Measurements from ENCODE around the gene ZNF853. TPM values are rescaled to one million over a fixed set of nuclear protein-coding genes. Genes with fewer than 3 reads are reported as not detected.
"Not testable (repeated sequence)": the region's sequence is repeated elsewhere in the genome, so short reads cannot be mapped to it uniquely, and the experiment has no call there.

ZNF853 gene
- polyA plus RNA-seq, 1 donor (not counting 4 experiments of a cell fraction or from before 2014, with no cell fraction given) = 0.03 TPM

DNA sequence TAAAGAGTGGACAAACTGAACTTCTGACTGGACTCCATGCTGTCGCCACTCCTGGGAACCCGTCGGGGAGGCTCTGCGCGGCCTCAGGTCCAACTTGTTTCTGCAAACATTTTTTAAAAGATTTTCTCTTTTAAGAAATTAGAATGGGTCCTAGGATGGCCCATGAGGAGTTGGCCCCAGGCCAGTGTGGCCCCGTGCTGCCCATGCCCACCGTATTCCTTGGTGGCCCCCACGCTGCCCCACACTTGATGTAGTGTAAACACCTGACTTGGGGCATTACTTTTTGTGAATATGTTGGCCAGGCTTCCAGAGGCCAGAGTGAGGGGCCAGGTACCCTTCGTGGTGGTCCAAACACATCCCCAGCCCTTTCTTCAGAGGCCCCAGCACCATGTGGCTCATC lies 41.0 kb downstream of the ZNF853 start:
- no peaks in the 10 kb centered on the region for H3K9me3 ChIP-seq (ENCODE audit: control insufficient read depth, low read depth, low read length)
- TF ChIP-seq EZH2 (IDR thresholded peaks at IDR 0.05; ENCODE audit: low read length) (no peak), CTCF (optimal IDR thresholded peaks at IDR 0.05 in 1 of 3, IDR thresholded peaks at IDR 0.05 in 1 of 3, conservative IDR thresholded peaks at IDR 0.05 in 1 of 3; ENCODE audit: extremely low read depth in 1 of 3, insufficient read depth in 2 of 3, low read length in 3 of 3) (no peak)
- no peaks in the 10 kb centered on the region for H3K4me1 ChIP-seq (ENCODE audit: control insufficient read depth, extremely low read depth, insufficient read depth, low read length)
- H3K27ac ChIP-seq (ENCODE audit: control insufficient read depth, insufficient read depth, low read length) = no peak overlapping the region
- H3K36me3 ChIP-seq (ENCODE audit: control insufficient read depth in 2 of 2, extremely low read depth in 1 of 2, insufficient read depth in 2 of 2, low read length in 2 of 2) = peaks cover 4 to 8% of the 10 kb centered on the region in 2 experiments
- H4K20me1 ChIP-seq (ENCODE audit: control insufficient read depth, extremely low read depth, insufficient read depth, low read length) = no peaks in the 10 kb centered on the region
- dilution Hi-C loops (cut with MboI; ENCODE audit: extremely low pct_ligation_motif_present, low sequenced_read_pairs) = no loop called here
- DNase-seq (ENCODE audit: low read depth, low spot score) (no peak), FAIRE-seq (no peak)
- no peaks in the 10 kb centered on the region for H3K9me1 ChIP-seq (ENCODE audit: control insufficient read depth, extremely low read depth, insufficient read depth, low read length)
- no peak overlapping the region for H3K9ac ChIP-seq (ENCODE audit: control insufficient read depth, extremely low read depth, insufficient read depth, low read length)
- no peak overlapping the region for H2AFZ ChIP-seq (ENCODE audit: control insufficient read depth, low read length)
- H3K27me3 ChIP-seq (ENCODE audit: control insufficient read depth, extremely low read depth, insufficient read depth, low read length) = no peaks in the 10 kb centered on the region
- no peaks in the 10 kb centered on the region for H3K79me2 ChIP-seq (ENCODE audit: control insufficient read depth, insufficient read depth, low read length)
- no peak overlapping the region for H3K4me2 ChIP-seq (ENCODE audit: control insufficient read depth, extremely low read depth, insufficient read depth, low read depth, low read length)
- no peak overlapping the region for H3K4me3 ChIP-seq (ENCODE audit: control insufficient read depth in 2 of 3, extremely low read depth in 1 of 3, insufficient read depth in 2 of 3, low read depth in 1 of 3, low read length in 3 of 3)

DNA sequence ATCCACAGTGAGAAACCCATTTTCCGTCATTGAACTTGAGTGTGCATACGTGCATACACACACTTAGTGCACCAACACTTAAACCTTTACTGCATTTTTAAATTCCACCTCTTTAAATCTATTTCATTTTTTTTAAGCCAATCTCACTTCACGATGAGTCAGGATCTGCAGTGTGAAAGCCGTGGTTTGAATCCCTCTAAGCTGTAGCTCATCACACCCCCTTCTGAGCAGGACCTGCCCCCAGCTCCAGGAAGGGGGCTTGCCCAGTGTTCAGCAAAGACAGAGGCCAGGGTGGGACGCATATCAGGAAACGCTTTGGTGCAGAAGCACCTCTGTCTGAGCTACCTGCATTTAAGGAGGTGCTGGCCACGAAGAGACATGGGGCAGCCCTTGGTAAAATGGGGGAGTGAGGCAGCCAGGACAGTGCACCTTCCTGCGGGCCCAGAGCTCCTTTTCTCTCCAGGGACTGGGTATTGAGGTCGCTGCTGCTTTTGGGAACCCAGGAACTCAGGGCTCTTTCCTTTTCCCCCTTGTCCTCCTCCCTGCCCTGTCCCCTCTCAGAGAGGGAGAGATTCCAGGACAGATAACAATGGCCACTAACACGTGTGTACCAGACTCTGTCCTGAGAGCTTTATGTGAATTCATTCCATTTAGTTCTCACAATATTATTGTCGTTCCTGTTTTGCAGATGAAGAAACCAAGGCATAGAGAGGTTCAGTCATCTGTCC lies 43.4 kb downstream of the ZNF853 start:
- H3K9me1 ChIP-seq (ENCODE audit: control insufficient read depth, extremely low read depth, insufficient read depth, low read length) = no peaks in the 10 kb centered on the region
- no peaks in the 10 kb centered on the region for H3K79me2 ChIP-seq (ENCODE audit: control insufficient read depth, insufficient read depth, low read length)
- no peaks in the 10 kb centered on the region for H4K20me1 ChIP-seq (ENCODE audit: control insufficient read depth, extremely low read depth, insufficient read depth, low read length)
- DNase-seq (ENCODE audit: low read depth, low spot score) = no peak
- H3K9ac ChIP-seq (ENCODE audit: control insufficient read depth, extremely low read depth, insufficient read depth, low read length) = no peak overlapping the region
- no peak for TF ChIP-seq EZH2 (IDR thresholded peaks at IDR 0.05; ENCODE audit: low read length)
- no peak for TF ChIP-seq CTCF (optimal IDR thresholded peaks at IDR 0.05 in 1 of 3, IDR thresholded peaks at IDR 0.05 in 1 of 3, conservative IDR thresholded peaks at IDR 0.05 in 1 of 3; ENCODE audit: extremely low read depth in 1 of 3, insufficient read depth in 2 of 3, low read length in 3 of 3)
- no peak overlapping the region for H3K4me2 ChIP-seq (ENCODE audit: control insufficient read depth, extremely low read depth, insufficient read depth, low read depth, low read length)
- H3K4me3 ChIP-seq (ENCODE audit: control insufficient read depth in 2 of 3, extremely low read depth in 1 of 3, insufficient read depth in 2 of 3, low read depth in 1 of 3, low read length in 3 of 3) = no peak overlapping the region
- H3K4me1 ChIP-seq (ENCODE audit: control insufficient read depth, extremely low read depth, insufficient read depth, low read length) = no peaks in the 10 kb centered on the region
- dilution Hi-C loops (cut with MboI; ENCODE audit: extremely low pct_ligation_motif_present, low sequenced_read_pairs) = no loop called here
- no peak overlapping the region for H2AFZ ChIP-seq (ENCODE audit: control insufficient read depth, low read length)
- H3K27ac ChIP-seq (ENCODE audit: control insufficient read depth, insufficient read depth, low read length) = no peak overlapping the region
- no peak for FAIRE-seq
- H3K9me3 ChIP-seq (ENCODE audit: control insufficient read depth, low read depth, low read length) = no peaks in the 10 kb centered on the region
- H3K27me3 ChIP-seq (ENCODE audit: control insufficient read depth, extremely low read depth, insufficient read depth, low read length) = no peaks in the 10 kb centered on the region
- no peaks in the 10 kb centered on the region for H3K36me3 ChIP-seq (ENCODE audit: control insufficient read depth in 2 of 2, extremely low read depth in 1 of 2, insufficient read depth in 2 of 2, low read length in 2 of 2)

DNA sequence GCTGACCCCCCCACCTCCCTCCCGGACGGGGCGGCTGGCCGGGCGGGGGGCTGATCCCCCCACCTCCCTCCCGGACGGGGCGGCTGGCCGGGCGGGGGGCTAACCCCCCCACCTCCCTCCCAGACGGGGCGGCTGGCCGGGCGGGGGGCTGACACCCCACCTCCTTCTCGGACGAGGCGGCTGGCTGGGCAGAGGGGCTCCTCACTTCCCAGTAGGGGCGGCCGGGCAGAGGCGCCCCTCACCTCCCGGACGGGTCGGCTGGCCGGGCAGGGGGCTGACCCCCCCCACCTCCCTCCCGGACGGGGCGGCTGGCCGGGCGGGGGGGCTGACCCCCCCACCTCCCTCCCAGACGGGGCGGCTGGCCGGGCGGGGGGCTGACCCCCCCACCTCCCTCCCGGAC lies 55.4 kb downstream of the ZNF853 start:
- DNase-seq (ENCODE audit: low read depth, low spot score); dilution Hi-C loops (cut with MboI; ENCODE audit: extremely low pct_ligation_motif_present, low sequenced_read_pairs); FAIRE-seq: not testable (repeated sequence)

More for the DNA sequence above, 55.4 kb downstream of the ZNF853 start:
- not testable (repeated sequence) for H3K36me3 ChIP-seq (ENCODE audit: control insufficient read depth in 2 of 2, extremely low read depth in 1 of 2, insufficient read depth in 2 of 2, low read length in 2 of 2); H3K9me3 ChIP-seq (ENCODE audit: control insufficient read depth, low read depth, low read length); H3K79me2 ChIP-seq (ENCODE audit: control insufficient read depth, insufficient read depth, low read length); H3K4me2 ChIP-seq (ENCODE audit: control insufficient read depth, extremely low read depth, insufficient read depth, low read depth, low read length); H3K9me1 ChIP-seq (ENCODE audit: control insufficient read depth, extremely low read depth, insufficient read depth, low read length); H3K27ac ChIP-seq (ENCODE audit: control insufficient read depth, insufficient read depth, low read length); H3K27me3 ChIP-seq (ENCODE audit: control insufficient read depth, extremely low read depth, insufficient read depth, low read length); H3K9ac ChIP-seq (ENCODE audit: control insufficient read depth, extremely low read depth, insufficient read depth, low read length); H3K4me3 ChIP-seq (ENCODE audit: control insufficient read depth in 2 of 3, extremely low read depth in 1 of 3, insufficient read depth in 2 of 3, low read depth in 1 of 3, low read length in 3 of 3); H4K20me1 ChIP-seq (ENCODE audit: control insufficient read depth, extremely low read depth, insufficient read depth, low read length); H3K4me1 ChIP-seq (ENCODE audit: control insufficient read depth, extremely low read depth, insufficient read depth, low read length); H2AFZ ChIP-seq (ENCODE audit: control insufficient read depth, low read length)
